Right renal pelvis (tissue), 4 donors: ENCODE measurements around the gene RTBDN. TPM values are rescaled to one million over a fixed set of nuclear protein-coding genes. Genes with fewer than 3 reads are reported as not detected.

Experiments
- DNase-seq, 4 donors: peaks; one replicate each; pipeline ENCODE4 v3.0.0-alpha.2; 2013; ENCODE audit warnings: low read depth in 4 of 4, low spot score in 3 of 4, missing footprints in 1 of 4
- polyA plus RNA-seq, 4 donors: library from polyadenylated mRNA; unstranded; fragments of 120-200 nt; gene quantifications; one replicate each; pipeline ENCODE4 v1.2.1, GENCODE V29; 2013; ENCODE audit not compliant: insufficient read length in 4 of 4

RTBDN gene
- polyA plus RNA-seq, 4 donors, result 0.08 TPM; not detected in 3

GRCh38 chr19:12783291-12783848 lies 51.0 kb downstream of the RTBDN start:
- DNase-seq, result no peak

- DNase-seq, result no peak
Measured at GRCh38 chr19:12782424-12783290, 51.7 kb downstream of the RTBDN start.

- no peak for DNase-seq
Measured at GRCh38 chr19:12782174-12782423, 52.3 kb downstream of the RTBDN start.

DNA sequence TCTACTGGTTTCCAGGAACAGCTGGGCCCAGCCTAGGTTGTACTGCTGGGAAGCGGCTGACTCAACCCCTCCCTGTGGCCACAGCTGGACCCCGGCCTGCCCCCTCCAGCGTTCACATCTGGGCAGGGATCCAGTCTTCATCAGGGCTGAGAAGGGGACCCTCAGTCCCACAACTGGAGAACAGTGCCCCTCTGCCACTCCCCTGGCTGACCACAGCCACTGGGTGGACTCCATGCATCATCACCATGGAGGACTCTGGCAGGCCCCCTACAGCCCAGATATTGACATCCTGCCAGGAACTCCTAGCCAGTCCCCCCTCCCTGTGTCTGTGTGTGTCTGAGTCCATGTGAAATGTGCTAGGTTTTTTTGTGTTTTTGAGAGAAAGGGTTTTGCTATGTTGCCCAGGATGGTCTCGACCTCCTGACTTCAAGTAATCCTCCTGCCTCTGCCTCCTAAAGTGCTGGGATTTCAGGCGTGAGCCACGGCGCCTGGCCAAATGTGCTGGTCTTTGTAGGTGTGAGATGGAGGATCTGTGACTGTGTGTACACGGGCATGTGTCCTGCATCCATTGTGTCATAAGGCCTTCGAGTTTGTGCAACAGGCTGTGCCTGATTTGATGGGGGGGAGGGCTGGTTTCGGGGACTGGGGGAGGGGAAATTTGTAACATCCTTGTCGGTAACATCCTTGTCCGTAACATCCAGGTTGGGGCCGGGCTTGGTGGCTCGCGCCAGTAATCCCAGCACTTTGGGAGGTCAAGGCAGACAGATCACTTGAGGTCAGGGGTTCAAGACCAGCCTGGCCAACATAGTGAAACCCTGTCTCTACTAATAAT lies 55.0 kb downstream of the RTBDN start:
- DNase-seq, result no peak

- DNase-seq, result no peak
Measured at GRCh38 chr19:12778905-12779161, 55.5 kb downstream of the RTBDN start.

- DNase-seq, result no peak
Measured at GRCh38 chr19:12778017-12778904, 56.1 kb downstream of the RTBDN start.

GRCh38 chr19:12777217-12778016 lies 57.0 kb downstream of the RTBDN start:
- no peak for DNase-seq

Other genes with a start within 250 kb of the RTBDN start
- 1 to 10 TPM; 3.9 to 5.1 (median 4.9) TPM for gene ZNF490, start 223.8 kb downstream of the RTBDN start, polyA plus RNA-seq
- gene ZNF791, start 223.7 kb downstream of the RTBDN start, polyA plus RNA-seq, result 10 to 100 TPM; 18.3 to 26.1 (median 24.1) TPM
- gene MAN2B1, start 167.8 kb downstream of the RTBDN start, polyA plus RNA-seq, result 10 to 100 TPM; 24.9 to 35.3 (median 29.7) TPM
- gene WDR83, start 167.8 kb downstream of the RTBDN start, polyA plus RNA-seq, result 10 to 100 TPM; 14.1 to 21.4 (median 15.0) TPM
- 10 to 100 TPM; 70.5 to 84.3 (median 75.8) TPM for gene DHPS, start 152.7 kb downstream of the RTBDN start, polyA plus RNA-seq
- under 1 TPM in 2 of 4 donors, not detected in 2; 0.39 to 0.56 TPM for gene GNG14, start 146.6 kb downstream of the RTBDN start, polyA plus RNA-seq
- gene FBXW9, start 137.9 kb downstream of the RTBDN start, polyA plus RNA-seq, result 10 to 100 TPM; 12.1 to 18.5 (median 13.1) TPM
- gene TNPO2, start 110.6 kb downstream of the RTBDN start, polyA plus RNA-seq, result 10 to 100 TPM; 65.4 to 76.8 (median 68.6) TPM
- 100 to 1,000 TPM; 155 to 204 (median 164) TPM for gene TRIR, start 99.9 kb downstream of the RTBDN start, polyA plus RNA-seq
- gene GET3, start 97.1 kb downstream of the RTBDN start, polyA plus RNA-seq, result 10 to 100 TPM; 80.1 to 95.8 (median 88.6) TPM
- gene BEST2, start 82.8 kb downstream of the RTBDN start, polyA plus RNA-seq, result under 1 TPM in 1 of 4 donors, not detected in 3; 0.12 TPM
- 10 to 100 TPM; 39.0 to 61.9 (median 42.5) TPM for gene HOOK2, start 59.0 kb downstream of the RTBDN start, polyA plus RNA-seq
- 10 to 100 TPM; 20.1 to 50.8 (median 38.2) TPM for gene JUNB, start 43.1 kb downstream of the RTBDN start, polyA plus RNA-seq
- gene PRDX2, start 32.8 kb downstream of the RTBDN start, polyA plus RNA-seq, result 100 to 1,000 TPM; 295 to 351 (median 312) TPM
- 10 to 100 TPM in 1 of 4 donors, 1 to 10 TPM in 3; 5.6 to 13.3 (median 7.5) TPM for gene THSD8, start 32.5 kb downstream of the RTBDN start, polyA plus RNA-seq
- gene RNASEH2A, start 28.0 kb downstream of the RTBDN start, polyA plus RNA-seq, result 10 to 100 TPM; 29.2 to 42.0 (median 31.2) TPM
- gene MAST1, start 3.9 kb upstream of the RTBDN start, polyA plus RNA-seq, result 1 to 10 TPM in 2 of 4 donors, under 1 TPM in 2; 0.91 to 1.6 (median 1.1) TPM
- gene DNASE2, start 46.9 kb upstream of the RTBDN start, polyA plus RNA-seq, result 10 to 100 TPM; 11.9 to 16.2 (median 12.7) TPM
- gene KLF1, start 52.6 kb upstream of the RTBDN start, polyA plus RNA-seq, result under 1 TPM; 0.41 to 0.49 (median 0.44) TPM
- 10 to 100 TPM; 24.7 to 36.2 (median 30.4) TPM for gene GCDH, start 56.6 kb upstream of the RTBDN start, polyA plus RNA-seq
- gene SYCE2, start 84.7 kb upstream of the RTBDN start, polyA plus RNA-seq, result 1 to 10 TPM; 2.0 to 3.2 (median 2.9) TPM
- gene FARSA, start 99.1 kb upstream of the RTBDN start, polyA plus RNA-seq, result 10 to 100 TPM; 48.8 to 62.7 (median 49.4) TPM
- gene CALR, start 104.0 kb upstream of the RTBDN start, polyA plus RNA-seq, result 100 to 1,000 TPM; 804 to 950 (median 938) TPM
- gene RAD23A, start 111.3 kb upstream of the RTBDN start, polyA plus RNA-seq, result 10 to 100 TPM; 73.2 to 97.1 (median 81.5) TPM
- 10 to 100 TPM; 27.8 to 45.8 (median 30.0) TPM for gene GADD45GIP1, start 122.6 kb upstream of the RTBDN start, polyA plus RNA-seq
- under 1 TPM in 2 of 4 donors, not detected in 2; 0.10 to 0.14 TPM for gene DAND5, start 135.0 kb upstream of the RTBDN start, polyA plus RNA-seq
- gene NFIX, start 160.9 kb upstream of the RTBDN start, polyA plus RNA-seq, result 10 to 100 TPM; 18.4 to 24.8 (median 19.4) TPM